Neural cell (in vitro differentiated cells): ENCODE measurements around the gene PRUNE2. TPM values are rescaled to one million over a fixed set of nuclear protein-coding genes. Genes with fewer than 3 reads are reported as not detected.

Experiments used
- H2AFZ ChIP-seq: fragments of 200-600, 300-800 bp; sonication (generic), shearing (Covaris generic); 2 replicates; pipeline ENCODE4 v1.6.0; 2014; ENCODE audit warnings: low read depth, mild to moderate bottlenecking, antibody characterized with exemption, low read length, moderate library complexity
- H3F3A ChIP-seq: fragments of 200-600 bp; shearing (Covaris generic); 2 replicates; pipeline ENCODE4 v1.6.1; 2016; ENCODE audit warnings: mild to moderate bottlenecking, moderate library complexity, mixed read lengths, antibody characterized with exemption, low read length; ENCODE audit not compliant: insufficient read depth, poor library complexity, severe bottlenecking
- H3K27ac ChIP-seq: fragments of 200-600, 300-800 bp; sonication (generic), shearing (Covaris generic); 2 replicates; pipeline ENCODE4 v1.5.1; 2014; ENCODE audit warnings: mild to moderate bottlenecking, low read length, moderate library complexity
- H3K27me3 ChIP-seq: fragments of 300-800, 200-600 bp; sonication (generic), shearing (Covaris generic); 2 replicates; pipeline ENCODE4 v1.6.0; 2014; ENCODE audit warnings: mild to moderate bottlenecking, low read depth, low read length, moderate library complexity; ENCODE audit not compliant: insufficient read depth
- H3K36me3 ChIP-seq: fragments of 300-800, 200-600 bp; sonication (generic), shearing (Covaris generic); 2 replicates; pipeline ENCODE4 v1.5.1; 2014; ENCODE audit warnings: mild to moderate bottlenecking, antibody characterized with exemption, low read length, moderate library complexity; ENCODE audit not compliant: insufficient read depth
- H3K4me2 ChIP-seq: fragments of 300-800, 200-600 bp; sonication (generic), shearing (Covaris generic); 2 replicates; pipeline ENCODE4 v1.6.0; 2014; ENCODE audit warnings: mild to moderate bottlenecking, low read length
- H3K4me3 ChIP-seq: fragments of 300-800, 200-600 bp; sonication (generic), shearing (Covaris generic); 2 replicates; pipeline ENCODE4 v1.5.1; 2014; ENCODE audit warnings: mild to moderate bottlenecking, low read length, moderate library complexity
- H3K79me2 ChIP-seq: fragments of 200-600 bp; shearing (Covaris generic); replicated peaks from 2 replicates; pipeline ENCODE4 v1.6.0; 2014; ENCODE audit warnings: mild to moderate bottlenecking, low read length, moderate library complexity; ENCODE audit not compliant: insufficient read depth
- H3K9ac ChIP-seq: fragments of 300-800, 200-600 bp; sonication (generic), shearing (Covaris generic); 2 replicates; pipeline ENCODE4 v1.6.1; 2016; ENCODE audit warnings: mild to moderate bottlenecking, low read length, mixed read lengths
- H3K9me2 ChIP-seq: fragments of 200-600 bp; shearing (Covaris generic); 2 replicates; pipeline ENCODE4 v1.6.1; 2016; ENCODE audit warnings: mild to moderate bottlenecking, low read length, mixed read lengths; ENCODE audit not compliant: insufficient read depth
- H3K9me3 ChIP-seq: fragments of 200-600, 300-800 bp; sonication (generic), shearing (Covaris generic); 2 replicates; pipeline ENCODE4 v1.6.1; 2016; ENCODE audit warnings: mild to moderate bottlenecking, mixed run types, low read length, moderate library complexity, mixed read lengths
- H4K20me1 ChIP-seq: fragments of 200-600 bp; shearing (Covaris generic); 2 replicates; pipeline ENCODE4 v1.6.1; 2016; ENCODE audit warnings: mild to moderate bottlenecking, mixed run types; ENCODE audit not compliant: insufficient read depth
- EP300 ChIP-seq: fragments of 450-650 bp; conservative IDR thresholded peaks from 2 replicates; pipeline ENCODE4 v1.6.1; 2014; ENCODE audit warnings: antibody characterized with exemption, mild to moderate bottlenecking, moderate library complexity; ENCODE audit not compliant: poor library complexity, severe bottlenecking
- EZH2 ChIP-seq: fragments of 200-600, 300-800 bp; shearing (Covaris generic), sonication (generic); IDR thresholded peaks from 2 replicates; pipeline ENCODE4 v1.6.1; 2014; ENCODE audit warnings: antibody characterized with exemption, low read length, borderline replicate concordance, mild to moderate bottlenecking; ENCODE audit not compliant: insufficient read depth, poor library complexity, severe bottlenecking
- MXI1 ChIP-seq: fragments of 450-650 bp; conservative IDR thresholded peaks from 2 replicates; pipeline ENCODE4 v1.6.1; 2014; ENCODE audit warnings: antibody characterized with exemption, mild to moderate bottlenecking; ENCODE audit not compliant: poor library complexity, severe bottlenecking
- POLR2AphosphoS5 ChIP-seq: IDR thresholded peaks from 2 replicates; pipeline ENCODE4 v1.6.1; 2012
- RAD21 ChIP-seq: fragments of 450-650 bp; conservative IDR thresholded peaks from 2 replicates; pipeline ENCODE4 v1.6.1; 2014; ENCODE audit warnings: antibody characterized with exemption, mild to moderate bottlenecking, moderate library complexity
- SMC3 ChIP-seq: fragments of 450-650 bp; conservative IDR thresholded peaks from 2 replicates; pipeline ENCODE4 v1.6.1; 2014; ENCODE audit warnings: antibody characterized with exemption, mild to moderate bottlenecking, moderate library complexity; ENCODE audit not compliant: poor library complexity
- TAF1 ChIP-seq: IDR thresholded peaks from 2 replicates; pipeline ENCODE4 v1.6.1; 2012; ENCODE audit warnings: low read depth
- polyA plus RNA-seq: library from polyadenylated mRNA; depleted of rRNA; stranded (reverse); fragments of >200 nt; gene quantifications from 2 replicates; pipeline ENCODE4 v1.2.3, GENCODE V29; 2014
- TF ChIP-seq, protein P1 (sequence below): fragments of 450-650 bp; IDR thresholded peaks from 2 replicates; pipeline ENCODE4 v1.5.1; 2014; ENCODE audit warnings: antibody characterized with exemption, mild to moderate bottlenecking, moderate library complexity; ENCODE audit not compliant: poor library complexity, severe bottlenecking
- TF ChIP-seq, protein P2 (sequence below): IDR thresholded peaks from 2 replicates; pipeline ENCODE4 v1.6.1; 2012; ENCODE audit warnings: borderline replicate concordance

The PRUNE2 gene
- polyA plus RNA-seq, 1 donor from 2014 or later, result 9.7 TPM

DNA sequence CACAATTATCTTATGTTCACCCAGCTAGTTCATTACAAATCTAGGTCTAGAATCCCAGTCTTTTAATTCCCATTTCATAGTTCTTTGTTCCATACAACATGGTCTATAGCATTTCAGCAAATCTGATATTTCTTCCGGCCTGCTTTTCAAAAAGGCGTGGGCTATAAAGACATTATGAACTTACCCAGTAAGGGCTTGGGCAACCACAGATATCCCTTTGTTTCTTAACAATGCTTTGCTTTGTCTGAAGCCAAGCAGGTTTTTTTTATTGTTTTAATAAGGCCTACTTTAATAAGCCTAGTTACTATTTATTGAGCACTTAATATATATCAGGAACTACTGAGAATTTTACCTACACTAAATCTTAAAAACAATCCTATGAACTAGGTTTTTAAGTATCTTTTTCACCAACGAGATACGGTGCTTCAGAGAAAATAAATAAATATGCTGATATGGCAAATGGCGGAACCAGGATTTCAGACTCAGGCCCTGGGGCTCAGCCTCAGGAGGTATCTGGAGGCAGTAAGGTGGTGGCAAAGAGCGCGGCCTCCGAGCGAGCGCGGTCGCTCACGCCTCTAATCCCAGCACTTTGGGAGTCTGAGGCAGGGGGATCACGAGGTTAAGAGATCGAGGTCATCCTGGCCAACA, 112.0 kb downstream of the PRUNE2 start:
- no peaks in the 10 kb centered on the region for H3K9me2 ChIP-seq

DNA sequence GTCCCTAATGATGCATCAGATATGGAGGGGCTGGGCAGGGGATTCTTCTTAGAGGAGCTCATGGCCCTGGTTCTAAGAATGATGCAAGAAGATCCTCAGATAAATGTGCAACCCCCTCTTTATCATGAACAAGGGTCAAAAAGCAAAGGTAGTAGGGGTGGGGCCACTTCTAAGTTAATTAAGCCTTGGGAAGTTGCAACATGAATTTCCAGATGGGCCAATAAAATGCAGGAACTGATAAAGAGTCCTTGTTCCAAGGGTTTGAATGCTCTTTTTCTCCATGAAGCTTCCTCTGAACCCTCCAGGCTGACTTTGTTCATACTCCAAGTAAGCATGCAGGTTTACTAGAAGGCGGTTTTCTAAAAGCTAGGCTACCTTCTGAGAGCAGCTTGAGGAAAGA, 116.1 kb downstream of the PRUNE2 start:
- Histone ChIP-seq H3K9me3 (no peaks in the 10 kb centered on the region), H3K27ac (no peak overlapping the region), H3K4me3 (no peak overlapping the region), H4K20me1 (no peaks in the 10 kb centered on the region), H2AFZ (no peak overlapping the region), H3K4me2 (no peak overlapping the region), H3K36me3 (no peaks in the 10 kb centered on the region), H3K27me3 (no peaks in the 10 kb centered on the region), H3K79me2 (no peaks in the 10 kb centered on the region), H3K9ac (no peak overlapping the region), H3K9me2 (no peaks in the 10 kb centered on the region), H3F3A (no peaks in the 10 kb centered on the region)
- TF ChIP-seq MXI1 (no peak), EP300 (no peak), RAD21 (no peak), TAF1 (no peak), POLR2AphosphoS5 (no peak), EZH2 (no peak), SMC3 (no peak)
- TF ChIP-seq, protein P1, sequence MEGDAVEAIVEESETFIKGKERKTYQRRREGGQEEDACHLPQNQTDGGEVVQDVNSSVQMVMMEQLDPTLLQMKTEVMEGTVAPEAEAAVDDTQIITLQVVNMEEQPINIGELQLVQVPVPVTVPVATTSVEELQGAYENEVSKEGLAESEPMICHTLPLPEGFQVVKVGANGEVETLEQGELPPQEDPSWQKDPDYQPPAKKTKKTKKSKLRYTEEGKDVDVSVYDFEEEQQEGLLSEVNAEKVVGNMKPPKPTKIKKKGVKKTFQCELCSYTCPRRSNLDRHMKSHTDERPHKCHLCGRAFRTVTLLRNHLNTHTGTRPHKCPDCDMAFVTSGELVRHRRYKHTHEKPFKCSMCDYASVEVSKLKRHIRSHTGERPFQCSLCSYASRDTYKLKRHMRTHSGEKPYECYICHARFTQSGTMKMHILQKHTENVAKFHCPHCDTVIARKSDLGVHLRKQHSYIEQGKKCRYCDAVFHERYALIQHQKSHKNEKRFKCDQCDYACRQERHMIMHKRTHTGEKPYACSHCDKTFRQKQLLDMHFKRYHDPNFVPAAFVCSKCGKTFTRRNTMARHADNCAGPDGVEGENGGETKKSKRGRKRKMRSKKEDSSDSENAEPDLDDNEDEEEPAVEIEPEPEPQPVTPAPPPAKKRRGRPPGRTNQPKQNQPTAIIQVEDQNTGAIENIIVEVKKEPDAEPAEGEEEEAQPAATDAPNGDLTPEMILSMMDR, result no peak

More for the DNA sequence above, 112.0 kb downstream of the PRUNE2 start:
- Histone ChIP-seq H3K4me2 (no peak overlapping the region), H4K20me1 (no peaks in the 10 kb centered on the region), H3K9ac (no peak overlapping the region), H3K27ac (no peak overlapping the region), H2AFZ (no peak overlapping the region), H3K4me3 (no peak overlapping the region), H3K9me3 (no peaks in the 10 kb centered on the region), H3K27me3 (no peaks in the 10 kb centered on the region), H3K79me2 (no peaks in the 10 kb centered on the region), H3K36me3 (no peaks in the 10 kb centered on the region), H3F3A (no peaks in the 10 kb centered on the region)
- TF ChIP-seq TAF1, result no peak
- TF ChIP-seq, protein P2, sequence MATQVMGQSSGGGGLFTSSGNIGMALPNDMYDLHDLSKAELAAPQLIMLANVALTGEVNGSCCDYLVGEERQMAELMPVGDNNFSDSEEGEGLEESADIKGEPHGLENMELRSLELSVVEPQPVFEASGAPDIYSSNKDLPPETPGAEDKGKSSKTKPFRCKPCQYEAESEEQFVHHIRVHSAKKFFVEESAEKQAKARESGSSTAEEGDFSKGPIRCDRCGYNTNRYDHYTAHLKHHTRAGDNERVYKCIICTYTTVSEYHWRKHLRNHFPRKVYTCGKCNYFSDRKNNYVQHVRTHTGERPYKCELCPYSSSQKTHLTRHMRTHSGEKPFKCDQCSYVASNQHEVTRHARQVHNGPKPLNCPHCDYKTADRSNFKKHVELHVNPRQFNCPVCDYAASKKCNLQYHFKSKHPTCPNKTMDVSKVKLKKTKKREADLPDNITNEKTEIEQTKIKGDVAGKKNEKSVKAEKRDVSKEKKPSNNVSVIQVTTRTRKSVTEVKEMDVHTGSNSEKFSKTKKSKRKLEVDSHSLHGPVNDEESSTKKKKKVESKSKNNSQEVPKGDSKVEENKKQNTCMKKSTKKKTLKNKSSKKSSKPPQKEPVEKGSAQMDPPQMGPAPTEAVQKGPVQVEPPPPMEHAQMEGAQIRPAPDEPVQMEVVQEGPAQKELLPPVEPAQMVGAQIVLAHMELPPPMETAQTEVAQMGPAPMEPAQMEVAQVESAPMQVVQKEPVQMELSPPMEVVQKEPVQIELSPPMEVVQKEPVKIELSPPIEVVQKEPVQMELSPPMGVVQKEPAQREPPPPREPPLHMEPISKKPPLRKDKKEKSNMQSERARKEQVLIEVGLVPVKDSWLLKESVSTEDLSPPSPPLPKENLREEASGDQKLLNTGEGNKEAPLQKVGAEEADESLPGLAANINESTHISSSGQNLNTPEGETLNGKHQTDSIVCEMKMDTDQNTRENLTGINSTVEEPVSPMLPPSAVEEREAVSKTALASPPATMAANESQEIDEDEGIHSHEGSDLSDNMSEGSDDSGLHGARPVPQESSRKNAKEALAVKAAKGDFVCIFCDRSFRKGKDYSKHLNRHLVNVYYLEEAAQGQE, result no peak
- no peak for TF ChIP-seq EZH2
- no peak for TF ChIP-seq SMC3
- TF ChIP-seq, protein P1, result no peak
- no peak for TF ChIP-seq RAD21
- TF ChIP-seq MXI1, result no peak
